Effector memory CD8-positive, alpha-beta T cell (primary cell): ENCODE measurements around the gene MGAT4A.
A peak's percentile ranks its signal among the peaks of the same experiment; 100 is the strongest.

Source experiments
- ATAC-seq: fragments of 150-1000 bp; cut with Tn5 transposase; replicated peaks from 2 replicates; pipeline ENCODE4 v1.10.0; 2021; ENCODE audit warnings: mild to moderate bottlenecking, moderate library complexity
- DNase-seq, 3 experiments: peaks; one replicate each; pipeline ENCODE4 v3.0.0; 2021
- H3K27ac Mint-ChIP-seq, 2 donors: one replicate each; pipeline ENCODE4 v1.8.0; 2022; ENCODE audit warnings: mild to moderate bottlenecking in 2 of 2, mixed read lengths in 2 of 2, moderate library complexity in 2 of 2
- H3K27me3 Mint-ChIP-seq, 2 donors: one replicate each; pipeline ENCODE4 v1.8.0; 2022; ENCODE audit warnings: mixed read lengths in 2 of 2
- H3K36me3 Mint-ChIP-seq: one replicate; pipeline ENCODE4 v1.8.0; 2022; ENCODE audit warnings: mild to moderate bottlenecking, moderate library complexity, mixed read lengths; ENCODE audit not compliant: insufficient read depth
- H3K4me1 Mint-ChIP-seq, 2 donors: one replicate each; pipeline ENCODE4 v1.8.0; 2022; ENCODE audit warnings: low read depth in 2 of 2, mixed read lengths in 2 of 2
- H3K4me3 Mint-ChIP-seq, 2 donors: one replicate each; pipeline ENCODE4 v1.8.0; 2022; ENCODE audit warnings: mild to moderate bottlenecking in 2 of 2, mixed read lengths in 2 of 2, moderate library complexity in 2 of 2
- H3K9me3 Mint-ChIP-seq, 2 donors: one replicate each; pipeline ENCODE4 v1.8.0; 2022; ENCODE audit warnings: mixed read lengths in 2 of 2

The MGAT4A gene

DNA sequence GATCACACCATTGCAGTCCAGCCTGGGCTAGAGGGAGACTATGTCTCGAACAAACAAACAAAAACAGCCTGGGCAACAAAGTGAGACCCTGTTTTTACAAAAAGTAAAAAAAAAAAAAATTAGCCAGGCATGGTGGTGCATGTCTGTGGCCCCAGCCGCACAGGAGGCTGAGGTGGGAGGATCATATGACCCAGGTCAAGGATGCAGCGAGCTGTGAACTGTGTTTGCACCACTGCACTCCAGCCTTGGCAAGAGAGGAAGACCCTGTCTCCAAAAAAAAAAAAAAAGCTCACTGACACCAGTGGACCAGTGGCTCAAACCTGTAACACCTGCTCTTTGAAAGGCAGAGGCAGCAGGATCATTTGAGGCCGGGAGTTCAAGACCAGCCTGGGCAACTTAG, 82.5 kb downstream of the MGAT4A start:
- no peak for DNase-seq
- no peak overlapping the region for H3K4me3 Mint-ChIP-seq
- peaks cover 3 to 8% of the 10 kb centered on the region in 2 donors for H3K9me3 Mint-ChIP-seq
- ATAC-seq = no peak
- peaks cover 42 to 54% of the 10 kb centered on the region in 2 donors for H3K4me1 Mint-ChIP-seq
- H3K36me3 Mint-ChIP-seq = peaks cover 85% of the 10 kb centered on the region
- H3K27me3 Mint-ChIP-seq = no peaks in the 10 kb centered on the region
- peak overlapping the region; percentile 78 to 88 for H3K27ac Mint-ChIP-seq

- peaks cover 85% of the 10 kb centered on the region for H3K36me3 Mint-ChIP-seq
- no peak for DNase-seq
- H3K9me3 Mint-ChIP-seq = peaks cover 3 to 8% of the 10 kb centered on the region in 2 donors
- no peak overlapping the region for H3K4me3 Mint-ChIP-seq
- H3K27me3 Mint-ChIP-seq = no peaks in the 10 kb centered on the region
- H3K4me1 Mint-ChIP-seq = peaks cover 35 to 45% of the 10 kb centered on the region in 2 donors
- ATAC-seq = no peak
- peak overlapping the region; percentile 78 to 88 for H3K27ac Mint-ChIP-seq
These were observed 83.3 kb downstream of the MGAT4A start for GRCh38 chr2:98647636-98648035.

DNA sequence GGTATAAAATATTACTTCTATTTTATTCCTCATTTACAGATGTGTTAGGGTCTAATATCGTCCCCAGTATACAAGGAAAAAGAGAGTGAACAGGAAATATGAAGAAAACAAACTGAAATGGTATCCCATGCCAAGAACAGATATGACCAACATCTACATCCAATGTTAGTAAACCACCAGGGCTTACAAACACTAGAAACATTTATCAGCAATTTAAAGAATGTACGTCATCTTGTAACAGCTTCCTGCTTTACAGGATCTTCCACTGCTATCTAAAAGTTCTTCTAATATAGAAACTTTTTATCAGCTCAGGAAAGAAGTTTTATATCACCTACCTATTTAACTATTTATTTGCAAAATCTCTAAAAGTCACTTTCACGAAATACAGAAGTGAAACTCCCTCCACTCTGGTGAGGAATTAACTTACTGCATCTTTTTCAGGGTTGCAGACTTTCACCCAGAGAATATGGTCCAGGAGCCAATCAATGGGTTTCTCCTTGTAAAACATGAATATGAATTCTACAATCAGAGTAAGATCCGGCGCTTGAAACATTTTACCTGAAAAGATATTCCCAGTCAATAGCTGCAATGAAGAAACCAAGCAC, 87.3 kb downstream of the MGAT4A start:
- H3K27me3 Mint-ChIP-seq = no peaks in the 10 kb centered on the region
- peak overlapping the region; percentile 29 to 35 for H3K27ac Mint-ChIP-seq
- peaks cover 9 to 14% of the 10 kb centered on the region in 2 donors for H3K4me1 Mint-ChIP-seq
- ATAC-seq (no peak), DNase-seq (no peak)
- no peaks in the 10 kb centered on the region for H3K9me3 Mint-ChIP-seq
- peaks cover 92% of the 10 kb centered on the region for H3K36me3 Mint-ChIP-seq
- no peak overlapping the region for H3K4me3 Mint-ChIP-seq

GRCh38 chr2:98637401-98638147, 93.4 kb downstream of the MGAT4A start:
- Mint-ChIP-seq H3K27me3 (no peaks in the 10 kb centered on the region), H3K9me3 (no peaks in the 10 kb centered on the region), H3K4me3 (peak overlapping the region; percentile 31 to 72), H3K4me1 (peaks cover 29 to 32% of the 10 kb centered on the region in 2 donors), H3K27ac (peak overlapping the region; percentile 91 to 96), H3K36me3 (peaks cover 90% of the 10 kb centered on the region)
- peak; percentile 62 to 66 (median 66) for DNase-seq
- ATAC-seq = peak; percentile 89

DNA sequence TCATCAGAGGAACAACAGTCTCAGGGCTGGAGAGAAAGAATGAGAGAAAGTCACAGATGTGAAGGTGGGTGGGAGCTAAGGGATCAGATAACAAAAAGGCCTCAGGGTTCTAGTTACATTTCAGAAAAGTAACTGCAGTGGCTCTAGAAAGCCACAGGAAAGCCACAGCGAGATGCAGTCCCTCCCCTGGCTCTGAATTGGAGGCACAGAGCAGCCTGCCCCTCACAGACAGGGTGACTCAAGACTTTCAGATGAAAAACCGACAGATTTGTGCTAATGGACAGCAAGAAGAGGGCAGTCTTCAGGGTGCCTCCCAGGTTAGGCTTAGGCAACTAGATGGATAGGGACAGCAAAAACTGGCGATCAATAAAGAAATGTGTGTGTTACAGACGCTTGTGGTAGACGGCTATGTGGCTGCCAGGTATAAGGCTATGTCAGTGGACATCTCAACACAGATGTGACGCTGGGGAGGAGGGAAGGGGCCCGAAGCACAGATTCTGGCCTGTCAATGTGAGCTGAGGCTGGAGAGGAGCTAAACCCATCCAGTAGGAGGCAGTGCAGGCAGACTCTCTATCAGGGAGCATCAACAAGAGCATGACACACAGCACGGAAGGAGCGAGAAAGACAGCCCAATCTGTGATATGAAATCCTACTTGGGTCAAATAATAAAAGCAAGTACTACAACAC, 96.4 kb downstream of the MGAT4A start:
- Mint-ChIP-seq H3K27me3 (no peaks in the 10 kb centered on the region), H3K4me3 (peak overlapping the region; percentile 43 to 76), H3K9me3 (no peaks in the 10 kb centered on the region), H3K27ac (peak overlapping the region; percentile 96 to 99), H3K4me1 (peaks cover 29 to 30% of the 10 kb centered on the region in 2 donors), H3K36me3 (peaks cover 85% of the 10 kb centered on the region)
- DNase-seq (peak; percentile 50 to 61 (median 55)), ATAC-seq (peak; percentile 44)

GRCh38 chr2:98632351-98632750, 98.6 kb downstream of the MGAT4A start:
- H3K27ac Mint-ChIP-seq = peak overlapping the region; percentile 96 to 99
- no peak overlapping the region for H3K4me3 Mint-ChIP-seq
- DNase-seq (no peak), ATAC-seq (no peak)
- H3K36me3 Mint-ChIP-seq = peaks cover 78% of the 10 kb centered on the region
- H3K9me3 Mint-ChIP-seq = no peaks in the 10 kb centered on the region
- peaks cover 24 to 36% of the 10 kb centered on the region in 2 donors for H3K4me1 Mint-ChIP-seq
- no peaks in the 10 kb centered on the region for H3K27me3 Mint-ChIP-seq

GRCh38 chr2:98623657-98624056, 107.3 kb downstream of the MGAT4A start:
- Mint-ChIP-seq H3K4me3 (no peak overlapping the region), H3K36me3 (peaks cover 65% of the 10 kb centered on the region), H3K9me3 (no peaks in the 10 kb centered on the region), H3K27me3 (no peaks in the 10 kb centered on the region), H3K27ac (peak overlapping the region in 1 of 2 donors; percentile 94), H3K4me1 (peaks cover 8 to 30% of the 10 kb centered on the region in 2 donors)
- DNase-seq (no peak), ATAC-seq (no peak)

DNA sequence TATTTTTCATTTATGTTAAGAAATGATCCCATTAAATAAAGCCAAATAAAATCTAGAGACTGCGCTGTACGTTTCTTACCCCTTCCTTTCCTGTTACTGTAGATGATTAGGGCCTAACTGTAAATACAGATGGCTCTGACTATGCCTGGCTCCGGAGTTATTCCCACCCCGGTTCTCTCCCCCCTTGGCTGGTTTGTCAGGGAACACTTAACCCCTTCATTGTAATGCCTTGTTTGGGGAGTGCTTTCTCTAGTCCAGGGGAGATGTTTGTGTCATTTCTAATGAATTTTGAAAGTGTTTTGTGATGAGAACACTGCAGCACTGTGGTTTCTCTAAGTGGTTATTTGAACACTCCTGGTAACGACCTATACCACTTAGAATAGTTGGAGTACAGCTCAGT, 113.8 kb downstream of the MGAT4A start:
- Mint-ChIP-seq H3K27me3 (no peaks in the 10 kb centered on the region), H3K4me3 (no peak overlapping the region), H3K36me3 (peaks cover 60% of the 10 kb centered on the region), H3K9me3 (no peaks in the 10 kb centered on the region), H3K4me1 (peaks cover 33 to 54% of the 10 kb centered on the region in 2 donors), H3K27ac (peak overlapping the region; percentile 41 to 57)
- ATAC-seq (no peak), DNase-seq (no peak)

GRCh38 chr2:98615481-98615880, 115.5 kb downstream of the MGAT4A start:
- no peak for DNase-seq
- Mint-ChIP-seq H3K4me1 (peaks cover 40 to 60% of the 10 kb centered on the region in 2 donors), H3K9me3 (no peaks in the 10 kb centered on the region), H3K27me3 (no peaks in the 10 kb centered on the region), H3K36me3 (peaks cover 58% of the 10 kb centered on the region), H3K4me3 (no peak overlapping the region), H3K27ac (peak overlapping the region in 1 of 2 donors; percentile 41)
- ATAC-seq = no peak

- Mint-ChIP-seq H3K27ac (peak overlapping the region; percentile 77 to 78), H3K4me3 (no peak overlapping the region), H3K27me3 (no peaks in the 10 kb centered on the region), H3K36me3 (peaks cover 51% of the 10 kb centered on the region), H3K4me1 (peaks cover 47 to 72% of the 10 kb centered on the region in 2 donors), H3K9me3 (no peaks in the 10 kb centered on the region)
- DNase-seq = no peak
- ATAC-seq = no peak
These were observed 116.8 kb downstream of the MGAT4A start for GRCh38 chr2:98614024-98614739.

GRCh38 chr2:98608962-98609604, 121.8 kb downstream of the MGAT4A start:
- Mint-ChIP-seq H3K27ac (peak overlapping the region; percentile 96), H3K4me3 (peak overlapping the region; percentile 90 to 94), H3K4me1 (peaks cover 51 to 71% of the 10 kb centered on the region in 2 donors), H3K9me3 (no peaks in the 10 kb centered on the region), H3K27me3 (no peaks in the 10 kb centered on the region), H3K36me3 (peaks cover 45% of the 10 kb centered on the region)
- DNase-seq = peak in 1 of 3 experiments; percentile 16
- ATAC-seq = peak; percentile 10

DNA sequence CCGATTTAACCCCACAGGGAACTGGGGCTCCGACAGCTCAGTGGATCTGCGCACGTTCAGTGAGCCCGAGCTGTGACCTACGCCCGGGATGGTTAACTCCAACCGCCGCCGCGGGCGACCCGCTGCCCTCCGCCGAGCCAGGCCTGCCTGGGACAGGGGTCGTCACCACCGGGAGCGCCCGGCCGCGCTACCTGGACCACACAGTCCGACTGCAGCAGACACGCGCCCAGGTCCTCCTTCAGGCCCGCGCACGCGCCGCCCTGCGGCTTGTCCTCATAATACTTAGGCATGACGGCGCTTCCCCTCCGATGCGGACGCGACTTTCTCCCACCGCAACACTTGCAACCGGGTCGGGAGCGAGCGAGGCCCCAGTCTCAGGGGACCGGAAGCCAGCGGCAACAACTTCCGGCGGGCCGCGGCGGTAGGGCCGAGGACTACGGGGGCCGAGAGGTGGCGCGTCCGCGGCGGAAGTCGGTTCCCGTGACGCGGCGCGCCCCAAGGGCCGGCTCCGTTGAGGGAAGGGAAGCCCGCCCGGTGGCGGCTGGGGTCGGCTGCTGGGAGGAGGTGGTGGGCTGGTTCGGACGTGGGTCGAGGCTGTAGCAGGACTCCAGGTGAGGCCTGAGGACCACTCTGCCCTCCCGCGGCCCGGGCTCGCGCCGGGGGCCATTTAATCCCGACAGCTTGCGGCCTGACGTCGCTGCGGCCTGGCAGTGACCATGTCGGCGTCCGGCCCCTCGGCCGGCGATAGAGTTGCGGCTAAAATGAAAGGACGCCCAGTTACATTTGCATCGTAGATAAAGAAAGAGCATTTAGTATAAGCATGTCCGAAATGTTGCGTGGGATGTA, 122.6 kb downstream of the MGAT4A start, which contains the start of the genes COA5 and UNC50:
COA5 (minus strand) TSS at position 397 of the 846 bp plus-strand sequence; CDS start at position 290, 107 bp downstream.
UNC50 (plus strand) TSS at position 474 of the 846 bp plus-strand sequence. CDS start 1,171 bp downstream, outside the sequence.
- H3K36me3 Mint-ChIP-seq = peaks cover 49% of the 10 kb centered on the region
- peak; percentile 91 for ATAC-seq
- H3K4me1 Mint-ChIP-seq = peaks cover 44 to 71% of the 10 kb centered on the region in 2 donors
- H3K9me3 Mint-ChIP-seq = no peaks in the 10 kb centered on the region
- peak within 1 kb of the TSS; percentile 90 to 94 for H3K4me3 Mint-ChIP-seq
- H3K27ac Mint-ChIP-seq = peak within 1 kb of the TSS; percentile 96
- DNase-seq = peak; percentile 85 to 90 (median 89)
- H3K27me3 Mint-ChIP-seq = no peaks in the 10 kb centered on the region
